NCI-H526 (cell line): ENCODE data around the gene MROH7.

ENCODE experiments used
- DNase-seq, 2 experiments: peaks; one replicate each; lab custom pipeline; 2025; lab: John Stamatoyannopoulos, UW

Gene MROH7

DNA sequence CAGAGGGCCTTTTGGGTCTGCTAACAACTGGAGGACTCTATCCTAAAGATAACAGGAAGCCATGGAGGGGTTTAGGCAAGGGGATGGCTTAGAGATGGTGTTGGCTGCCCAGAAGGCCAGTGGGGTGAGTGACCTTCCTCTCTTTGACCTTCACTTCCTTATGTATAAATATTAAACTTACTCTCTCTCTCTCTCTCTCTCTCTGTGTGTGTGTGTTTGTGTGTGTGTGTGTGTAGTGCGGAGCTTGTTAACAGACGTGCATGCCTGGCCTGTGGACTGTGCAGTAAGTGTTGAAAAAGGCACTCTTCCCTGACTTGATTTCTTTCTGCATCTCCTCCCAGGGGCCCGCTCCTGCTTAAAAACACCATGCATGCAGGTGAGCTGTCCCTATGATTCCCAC is 10.0 kb downstream of the MROH7 start:
- no peak for DNase-seq

GRCh38 chr1:54652168-54652567 is 10.6 kb downstream of the MROH7 start:
- DNase-seq = no peak

- no peak for DNase-seq
Observed at GRCh38 chr1:54653036-54653435, 11.4 kb downstream of the MROH7 start.

DNA sequence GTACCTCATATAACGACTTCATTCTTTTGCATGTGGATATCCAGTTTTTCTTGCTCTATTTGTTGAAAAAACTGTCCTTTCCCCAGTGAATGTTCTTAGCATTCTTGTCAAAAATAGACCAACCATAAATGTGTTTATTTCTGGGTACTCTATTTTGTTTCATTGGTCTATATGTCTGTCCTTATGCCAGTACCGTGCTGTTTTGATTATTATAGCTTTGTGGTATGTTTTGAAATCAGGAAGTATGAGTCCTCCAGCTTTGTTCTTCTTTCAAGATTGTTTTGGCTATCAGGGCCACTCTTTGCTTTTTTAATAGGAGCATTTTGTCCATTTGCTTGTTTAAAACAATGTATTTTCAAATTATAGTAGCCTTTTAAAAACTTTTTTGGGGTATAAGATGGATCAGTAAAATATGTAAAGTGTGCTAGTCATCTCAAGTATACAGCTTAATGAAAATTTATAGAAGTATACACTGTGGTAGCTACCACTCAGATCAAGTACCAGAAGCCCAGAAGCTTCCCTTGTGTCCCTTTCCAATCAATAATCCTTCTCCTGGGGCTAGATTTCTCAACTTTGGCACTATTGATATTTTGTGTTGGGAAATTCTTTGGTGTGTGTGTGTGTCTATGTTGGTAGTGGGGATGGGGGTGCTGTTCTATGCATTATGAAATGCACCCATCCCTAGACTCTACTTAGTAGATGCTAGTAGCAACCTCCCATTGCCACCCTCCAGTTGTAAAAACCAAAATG is 16.8 kb downstream of the MROH7 start:
- no peak for DNase-seq

DNA sequence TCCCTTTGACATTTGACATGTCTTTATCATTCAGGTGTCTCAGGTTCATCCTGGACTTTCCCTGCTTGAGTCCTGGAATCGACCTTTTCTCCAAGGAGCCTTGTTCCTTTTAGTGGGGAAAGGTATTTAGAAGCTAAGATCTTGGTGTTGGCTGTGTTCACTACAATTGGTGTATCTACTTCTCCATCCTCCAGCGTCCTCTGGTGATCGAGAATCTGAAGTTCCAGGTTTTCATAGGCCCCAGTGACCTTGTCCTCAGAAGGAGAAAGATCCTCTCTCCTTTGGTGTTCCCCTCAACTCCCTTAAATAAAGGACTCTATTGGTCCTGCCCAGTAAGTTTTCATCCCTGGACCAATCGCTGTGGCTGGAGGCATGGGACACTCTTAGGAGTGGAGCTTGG is 22.1 kb downstream of the MROH7 start:
- no peak for DNase-seq

- DNase-seq = no peak
Observed at GRCh38 chr1:54664364-54664763, 22.8 kb downstream of the MROH7 start.

DNA sequence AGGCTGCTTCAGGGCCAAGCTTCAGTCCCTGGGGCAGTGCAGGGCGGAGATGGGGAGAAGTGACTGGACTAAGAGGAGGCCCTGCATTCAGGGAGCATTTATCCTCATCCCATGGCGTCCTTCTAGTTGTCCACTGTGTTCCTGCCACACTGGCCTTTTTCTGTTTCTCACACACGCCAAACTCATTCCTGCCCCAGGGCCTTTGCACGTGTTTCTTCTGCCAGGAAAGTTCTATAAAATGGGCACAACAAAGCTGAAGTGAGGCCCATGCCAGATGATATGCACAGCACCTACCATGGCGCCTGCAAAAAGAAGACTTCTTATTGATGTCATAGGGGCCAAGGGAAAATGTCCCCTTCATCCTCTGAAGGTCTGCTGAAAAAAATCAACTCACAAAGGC is 24.3 kb downstream of the MROH7 start:
- no peak for DNase-seq

GRCh38 chr1:54666333-54666732 is 24.7 kb downstream of the MROH7 start:
- no peak for DNase-seq

- DNase-seq = no peak
Observed at GRCh38 chr1:54667797-54668196, 26.2 kb downstream of the MROH7 start.

DNA sequence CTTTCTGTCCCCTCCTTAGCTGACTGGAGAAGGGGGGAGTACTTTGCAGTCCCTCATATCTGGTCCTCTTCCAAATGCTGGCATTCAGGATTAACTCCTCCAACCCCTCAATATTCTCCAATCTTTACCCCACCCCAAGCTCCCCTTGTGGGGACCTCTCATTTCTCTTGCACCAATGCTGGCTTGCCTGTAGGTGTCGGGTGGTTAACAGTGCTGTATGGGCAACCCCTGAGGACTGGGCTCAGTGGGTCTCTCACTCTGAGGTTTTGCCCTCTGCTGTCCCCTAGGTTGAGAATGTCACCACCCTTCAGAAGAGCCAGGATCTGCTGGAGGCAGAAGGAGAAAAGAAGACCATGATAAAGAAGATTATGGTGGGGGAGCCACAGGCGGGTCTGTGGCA is 27.0 kb downstream of the MROH7 start:
- no peak for DNase-seq

DNA sequence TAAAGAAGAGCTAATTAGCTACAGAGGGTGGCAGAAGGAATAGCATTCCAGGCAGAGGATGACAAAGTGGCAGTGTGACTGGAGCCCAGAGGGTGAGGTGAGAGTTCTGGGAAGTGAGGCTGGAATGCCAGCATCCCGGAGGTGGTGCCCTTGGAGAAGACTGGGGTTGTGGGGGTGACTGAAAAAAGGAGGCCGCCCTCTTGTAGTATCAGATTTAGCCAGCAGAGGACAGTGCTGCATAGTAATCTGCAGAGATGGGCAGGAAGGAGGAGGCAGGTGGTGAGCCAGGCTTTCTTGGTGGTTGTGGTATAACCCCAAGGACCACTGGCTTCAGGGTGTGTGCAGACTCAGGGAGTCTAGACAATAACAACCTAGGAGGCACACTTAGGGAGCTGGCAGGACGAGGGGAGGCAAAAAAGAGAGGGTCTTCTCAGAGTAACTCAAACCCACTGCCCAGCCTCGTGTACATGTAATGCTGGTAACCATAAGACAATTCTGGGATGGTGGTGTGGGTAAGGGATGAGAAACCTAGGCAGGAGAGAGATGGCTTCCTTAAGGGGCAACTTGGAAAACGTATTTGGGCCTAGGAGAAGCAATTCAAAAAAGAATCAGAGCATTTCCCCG is 30.5 kb downstream of the MROH7 start:
- peak; percentile 6 to 66 for DNase-seq

DNA sequence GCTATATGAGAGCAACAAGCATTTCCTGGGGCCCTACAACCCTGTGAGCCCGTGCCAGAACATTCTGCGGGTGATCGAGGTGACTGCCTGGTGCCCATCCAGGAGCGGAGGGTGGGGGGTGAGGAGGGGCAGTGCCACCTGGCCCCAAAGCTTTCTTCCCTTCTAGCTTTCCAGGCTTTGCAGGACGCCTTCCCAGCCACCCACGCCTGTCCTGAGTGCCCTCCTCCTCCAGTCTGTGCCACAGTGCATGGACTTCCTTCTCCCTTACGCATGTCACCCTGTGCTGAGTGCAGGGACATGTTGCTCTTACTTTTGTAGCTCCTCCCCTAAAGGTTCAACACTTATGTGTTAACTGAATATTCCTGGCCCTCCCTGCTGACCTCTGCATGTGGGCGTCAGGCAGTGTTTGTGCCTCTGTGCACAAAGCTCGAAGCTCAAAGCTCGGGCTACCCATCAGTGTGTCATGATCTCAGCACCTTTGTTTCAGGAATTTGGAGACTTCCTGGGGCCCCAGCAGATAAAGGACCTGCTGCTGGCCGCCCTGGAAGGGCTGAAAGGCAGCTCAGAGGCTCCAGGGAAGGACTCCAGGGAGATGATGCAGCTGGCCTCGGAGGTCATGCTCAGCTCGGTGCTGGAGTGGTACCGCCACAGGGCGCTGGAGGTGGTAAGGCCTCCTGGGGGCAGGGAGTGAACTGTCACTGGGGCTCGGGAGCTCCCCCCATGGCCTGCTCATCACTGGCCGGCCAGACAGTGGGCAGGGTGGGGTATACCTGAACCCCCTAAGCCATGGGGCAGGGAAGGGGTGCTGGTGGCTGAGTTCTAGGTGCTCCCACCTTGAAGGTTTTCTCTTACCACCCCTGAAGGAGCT is 37.4 kb downstream of the MROH7 start:
- DNase-seq = no peak

- DNase-seq = no peak
Observed at GRCh38 chr1:54679706-54680105, 38.1 kb downstream of the MROH7 start.

GRCh38 chr1:54680387-54680786 is 38.8 kb downstream of the MROH7 start:
- no peak for DNase-seq

GRCh38 chr1:54681358-54681757 is 39.8 kb downstream of the MROH7 start:
- DNase-seq = peak; percentile 49 to 53

DNA sequence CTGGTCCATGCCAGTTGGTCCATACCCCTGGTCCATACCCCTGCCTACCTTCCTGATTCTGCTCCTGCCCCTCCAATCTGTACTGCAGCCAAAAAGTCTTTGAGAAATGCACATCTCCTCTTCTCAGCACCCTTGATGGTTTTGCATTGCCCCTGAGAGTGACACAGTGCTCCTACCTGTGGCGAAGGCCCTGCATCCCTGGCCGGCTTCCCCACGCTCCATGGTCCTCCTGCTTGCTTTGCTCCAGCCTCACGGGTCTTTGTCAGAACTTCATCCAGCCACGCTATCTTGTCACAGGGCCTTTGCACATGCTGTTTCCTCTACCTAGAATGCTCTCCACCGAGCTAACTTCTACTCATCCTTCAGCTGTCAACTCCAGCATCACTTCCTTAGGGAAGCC is 41.9 kb downstream of the MROH7 start:
- DNase-seq = no peak

- no peak for DNase-seq
Observed at GRCh38 chr1:54685335-54685905, 43.8 kb downstream of the MROH7 start.

DNA sequence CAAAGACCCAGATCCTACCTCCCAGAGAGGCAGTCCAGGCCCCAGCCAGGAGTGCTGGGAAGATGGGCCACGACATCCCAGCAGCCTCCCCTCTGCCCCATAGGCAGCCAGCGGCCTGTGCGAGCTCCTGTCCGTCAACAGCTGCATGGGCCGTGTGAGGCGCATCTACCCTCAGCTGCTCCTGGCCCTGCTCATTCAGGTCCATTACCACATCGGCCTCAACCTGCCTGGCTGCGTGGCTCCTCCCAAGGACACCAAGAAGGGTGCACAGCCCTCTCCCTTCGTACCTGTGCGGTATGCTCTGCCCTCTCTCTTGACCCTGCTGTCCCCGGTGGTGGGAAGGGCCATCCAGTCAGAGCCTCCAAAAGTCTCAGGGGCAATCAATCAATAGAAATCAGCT is 44.6 kb downstream of the MROH7 start:
- DNase-seq = no peak

- no peak for DNase-seq
Observed at GRCh38 chr1:54694771-54695170, 53.2 kb downstream of the MROH7 start.

- no peak for DNase-seq
Observed at GRCh38 chr1:54695221-54695620, 53.6 kb downstream of the MROH7 start.

DNA sequence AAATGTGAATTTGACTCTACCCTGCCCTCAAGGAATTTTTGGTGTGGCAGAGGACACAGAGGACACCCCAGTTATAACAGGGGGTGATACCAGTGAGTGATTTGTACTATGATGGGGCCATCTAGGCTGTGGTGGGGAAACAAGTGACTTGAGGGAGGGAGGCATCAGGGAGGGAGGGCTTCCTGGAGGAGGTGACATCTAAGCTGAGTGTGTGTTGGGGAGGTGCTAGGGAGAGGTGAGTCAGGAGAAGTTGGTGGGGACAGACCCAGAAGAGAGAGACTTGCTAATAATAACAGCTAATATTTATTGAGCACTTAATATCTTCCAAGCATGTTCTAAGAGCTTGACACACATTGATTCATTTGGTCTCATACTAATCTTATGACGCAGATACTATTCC is 54.2 kb downstream of the MROH7 start:
- DNase-seq = no peak

DNA sequence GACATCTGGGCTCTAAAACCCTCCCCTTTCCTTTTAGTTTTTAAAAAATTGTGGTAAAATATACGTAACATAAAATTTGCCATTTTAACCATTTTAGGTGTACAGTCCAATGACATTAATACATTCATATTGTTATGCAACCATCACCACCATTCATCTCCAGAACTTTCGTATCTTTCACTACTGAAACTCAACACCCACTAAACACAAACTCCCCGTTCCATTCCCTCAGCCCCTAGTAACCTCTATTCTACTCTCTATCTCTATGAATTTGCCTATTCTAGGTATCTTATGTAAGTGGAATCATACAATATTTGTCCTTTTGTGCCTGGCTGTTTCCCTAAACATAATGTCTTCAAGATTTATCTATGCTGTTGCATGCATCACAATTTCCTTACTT is 54.7 kb downstream of the MROH7 start:
- no peak for DNase-seq

DNA sequence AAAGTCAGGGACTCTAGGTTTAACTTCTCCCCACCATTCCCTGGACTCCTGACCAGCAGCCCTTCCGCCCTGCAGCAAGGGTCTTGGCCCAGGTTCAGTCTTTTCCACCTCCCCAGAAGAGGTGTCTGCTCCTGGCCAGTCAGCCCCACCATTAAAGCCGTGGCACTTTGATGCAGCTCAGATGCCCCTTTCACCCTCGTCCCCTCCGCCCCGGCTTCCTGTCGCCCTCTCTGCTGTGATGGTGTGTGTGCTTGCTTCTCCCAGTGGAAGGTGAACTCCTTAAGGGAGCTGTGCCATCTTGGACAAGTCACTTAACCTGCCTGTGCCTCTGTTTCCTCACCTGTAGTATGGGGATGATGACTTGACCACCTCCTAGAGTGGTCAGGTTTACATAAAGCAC is 56.3 kb downstream of the MROH7 start:
- DNase-seq = no peak
